Activated naive CD8-positive, alpha-beta T cell (primary cell): ENCODE results near the gene C6orf89.

Experiments
- H3K27ac Mint-ChIP-seq: one replicate; pipeline ENCODE4 v1.8.0; 2021; ENCODE audit warnings: mixed read lengths
- H3K27me3 Mint-ChIP-seq: one replicate; pipeline ENCODE4 v1.8.0; 2021; ENCODE audit warnings: mixed read lengths
- H3K36me3 Mint-ChIP-seq: one replicate; pipeline ENCODE4 v1.8.0; 2021; ENCODE audit warnings: mixed read lengths
- H3K4me1 Mint-ChIP-seq: one replicate; pipeline ENCODE4 v1.8.0; 2021; ENCODE audit warnings: low read depth, mixed read lengths
- H3K4me3 Mint-ChIP-seq: one replicate; pipeline ENCODE4 v1.8.0; 2021; ENCODE audit warnings: mild to moderate bottlenecking, mixed read lengths
- H3K9me3 Mint-ChIP-seq: one replicate; pipeline ENCODE4 v1.8.0; 2021; ENCODE audit warnings: low read depth, mixed read lengths

Gene C6orf89

DNA sequence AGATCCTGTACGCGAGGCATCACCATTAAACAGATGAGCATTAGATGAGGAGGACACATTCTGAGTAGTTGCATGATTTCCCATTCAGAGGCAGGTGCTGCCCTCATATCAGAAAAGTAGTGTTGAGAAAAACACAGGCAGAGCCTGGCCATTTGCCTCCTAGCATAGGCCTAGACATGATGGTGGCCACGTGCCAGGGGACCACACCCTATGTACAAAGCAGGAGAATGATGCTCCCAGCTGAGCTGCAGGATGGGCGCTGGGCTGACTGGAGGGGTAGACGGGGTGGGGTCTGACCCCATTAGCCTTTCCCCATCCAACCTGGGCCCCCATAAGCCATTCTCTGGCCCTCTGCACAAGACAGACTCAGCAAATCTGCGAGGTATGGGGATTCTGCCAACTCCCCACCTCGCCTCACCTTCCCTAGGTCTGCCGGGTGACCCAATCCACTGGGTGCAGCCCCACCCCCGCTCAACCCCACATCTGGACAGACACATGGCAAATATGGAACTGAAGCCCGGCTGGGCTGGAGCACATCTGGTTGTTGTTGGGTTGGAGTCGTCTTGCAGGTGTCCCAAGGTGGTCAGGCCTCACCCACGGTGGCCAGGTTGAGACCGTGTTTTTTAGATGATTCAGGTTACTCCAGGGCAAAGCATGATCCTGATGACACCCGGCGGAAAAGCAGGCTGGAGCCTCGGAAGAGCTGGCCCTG, 82.7 kb downstream of the C6orf89 start:
- no peak overlapping the region for H3K4me3 Mint-ChIP-seq
- no peaks in the 10 kb centered on the region for H3K9me3 Mint-ChIP-seq
- H3K27ac Mint-ChIP-seq: peak overlapping the region; percentile 28
- H3K27me3 Mint-ChIP-seq: no peaks in the 10 kb centered on the region
- H3K36me3 Mint-ChIP-seq: peaks cover 3% of the 10 kb centered on the region
- H3K4me1 Mint-ChIP-seq: peaks cover 22% of the 10 kb centered on the region

DNA sequence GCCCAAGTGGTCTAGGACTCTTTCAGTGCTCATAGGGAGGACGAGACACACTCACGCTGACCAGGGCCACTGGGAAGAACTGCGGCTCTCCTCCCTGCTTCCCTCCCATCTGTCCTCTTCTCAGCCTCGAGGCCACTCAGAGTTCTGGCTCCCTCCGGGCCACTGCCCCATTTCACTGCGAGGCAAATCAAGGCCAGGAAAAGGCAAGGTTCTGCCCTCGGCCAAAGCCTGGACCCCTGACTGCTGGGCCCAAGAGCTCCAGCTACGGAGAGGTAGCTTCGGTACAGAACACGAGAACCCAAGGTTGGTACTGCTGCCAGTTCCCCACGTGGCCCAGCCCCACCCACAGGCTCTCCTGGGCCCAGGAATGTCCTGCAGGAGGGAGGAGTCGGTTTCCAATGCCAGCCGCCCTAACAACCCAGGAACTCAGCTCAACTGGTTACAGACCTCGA, 83.5 kb downstream of the C6orf89 start:
- no peaks in the 10 kb centered on the region for H3K9me3 Mint-ChIP-seq
- peaks cover 14% of the 10 kb centered on the region for H3K4me1 Mint-ChIP-seq
- no peak overlapping the region for H3K4me3 Mint-ChIP-seq
- H3K27me3 Mint-ChIP-seq: no peaks in the 10 kb centered on the region
- H3K27ac Mint-ChIP-seq: no peak overlapping the region
- peaks cover 3% of the 10 kb centered on the region for H3K36me3 Mint-ChIP-seq

DNA sequence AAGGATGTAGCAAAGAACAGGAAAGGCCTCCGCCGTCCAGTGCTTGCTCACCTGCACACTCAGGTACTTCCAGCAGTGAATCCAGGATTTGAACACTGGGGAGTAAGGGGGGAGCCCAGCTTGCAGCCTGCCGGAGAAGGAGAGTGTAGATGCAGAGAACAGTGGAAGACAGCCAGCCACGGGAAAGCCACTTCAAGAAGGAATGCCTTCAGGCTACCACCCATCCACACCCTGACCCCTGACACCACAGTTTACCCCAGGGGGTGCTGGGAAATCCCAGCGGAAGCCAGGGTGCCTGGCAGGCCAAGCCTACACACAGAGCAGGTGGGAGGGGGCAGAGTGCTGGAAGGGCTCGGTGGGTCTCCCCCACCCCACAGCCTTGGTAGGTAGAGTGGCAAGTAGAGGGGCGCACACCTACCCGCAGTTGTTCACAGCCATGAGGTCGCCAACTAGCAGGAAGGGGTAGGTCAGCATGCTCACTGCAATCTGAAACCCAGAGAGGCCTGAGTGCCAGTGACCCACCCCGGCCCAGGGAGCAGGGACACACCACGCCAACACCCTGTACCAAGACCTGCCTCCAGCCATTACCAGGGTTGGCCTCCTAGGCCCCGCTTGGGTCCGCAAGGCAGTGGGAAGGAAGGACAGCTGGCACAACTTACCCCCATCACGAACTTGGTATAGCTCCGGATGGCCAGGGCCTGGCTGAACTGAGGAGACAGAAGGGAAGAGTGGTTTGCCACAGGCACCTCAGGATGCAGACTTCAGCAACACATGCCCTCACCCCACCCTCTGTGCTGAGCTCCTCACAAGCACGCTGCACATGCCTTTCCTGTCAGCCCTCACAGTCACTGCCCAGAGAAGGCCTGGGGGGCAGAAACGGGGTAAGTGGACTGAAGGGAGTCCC, 84.5 kb downstream of the C6orf89 start:
- Mint-ChIP-seq H3K27me3 (no peaks in the 10 kb centered on the region), H3K36me3 (peaks cover 3% of the 10 kb centered on the region), H3K27ac (no peak overlapping the region), H3K9me3 (no peaks in the 10 kb centered on the region), H3K4me1 (peaks cover 6% of the 10 kb centered on the region), H3K4me3 (no peak overlapping the region)

DNA sequence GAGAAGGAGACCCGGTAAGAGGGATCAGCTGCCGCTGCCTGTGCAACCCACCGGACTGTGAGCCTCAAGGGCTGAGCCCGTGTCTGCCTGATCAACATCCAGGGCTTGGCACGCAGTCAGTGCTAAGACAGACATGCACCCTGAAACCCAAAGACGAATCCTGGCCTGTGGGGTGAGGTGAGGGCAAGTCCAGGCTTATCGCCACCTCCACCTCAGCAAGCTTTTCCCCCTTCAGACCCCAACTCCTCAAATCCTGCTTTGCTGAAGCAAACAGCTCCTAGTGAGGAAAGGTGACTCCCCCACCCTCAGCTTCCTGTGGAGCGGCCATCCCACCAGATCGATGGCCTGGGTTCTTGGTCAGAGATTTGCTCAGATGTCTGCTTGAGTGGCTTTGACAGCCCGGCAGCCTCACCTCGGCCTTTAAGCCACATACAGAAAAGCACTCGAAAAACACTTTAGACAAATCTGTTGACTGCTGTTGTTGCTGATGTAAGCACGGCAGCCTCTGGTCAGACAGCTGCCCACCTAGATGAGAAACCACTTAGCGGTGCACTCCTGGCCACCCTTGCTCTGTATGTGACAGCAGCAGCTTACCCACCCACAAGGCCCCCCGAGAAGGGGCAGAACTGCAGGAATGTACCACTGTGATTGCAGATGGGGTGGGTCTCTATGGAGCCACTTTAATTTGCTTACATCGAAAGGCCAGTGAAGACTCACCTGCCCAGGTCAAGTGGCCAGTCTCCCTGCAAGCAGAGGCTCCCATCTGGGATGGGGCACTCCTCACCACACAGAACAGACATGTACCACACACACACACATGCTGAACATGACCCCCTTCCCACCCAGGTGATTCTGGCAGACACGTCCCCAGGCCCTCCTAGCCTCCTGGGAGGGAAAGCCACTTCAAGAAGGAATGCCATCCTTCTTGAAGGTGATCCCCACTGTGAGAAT, 85.4 kb downstream of the C6orf89 start:
- H3K4me3 Mint-ChIP-seq: no peak overlapping the region
- peaks cover under 1% of the 10 kb centered on the region for H3K4me1 Mint-ChIP-seq
- no peaks in the 10 kb centered on the region for H3K27me3 Mint-ChIP-seq
- no peak overlapping the region for H3K27ac Mint-ChIP-seq
- peaks cover 3% of the 10 kb centered on the region for H3K36me3 Mint-ChIP-seq
- no peaks in the 10 kb centered on the region for H3K9me3 Mint-ChIP-seq

DNA sequence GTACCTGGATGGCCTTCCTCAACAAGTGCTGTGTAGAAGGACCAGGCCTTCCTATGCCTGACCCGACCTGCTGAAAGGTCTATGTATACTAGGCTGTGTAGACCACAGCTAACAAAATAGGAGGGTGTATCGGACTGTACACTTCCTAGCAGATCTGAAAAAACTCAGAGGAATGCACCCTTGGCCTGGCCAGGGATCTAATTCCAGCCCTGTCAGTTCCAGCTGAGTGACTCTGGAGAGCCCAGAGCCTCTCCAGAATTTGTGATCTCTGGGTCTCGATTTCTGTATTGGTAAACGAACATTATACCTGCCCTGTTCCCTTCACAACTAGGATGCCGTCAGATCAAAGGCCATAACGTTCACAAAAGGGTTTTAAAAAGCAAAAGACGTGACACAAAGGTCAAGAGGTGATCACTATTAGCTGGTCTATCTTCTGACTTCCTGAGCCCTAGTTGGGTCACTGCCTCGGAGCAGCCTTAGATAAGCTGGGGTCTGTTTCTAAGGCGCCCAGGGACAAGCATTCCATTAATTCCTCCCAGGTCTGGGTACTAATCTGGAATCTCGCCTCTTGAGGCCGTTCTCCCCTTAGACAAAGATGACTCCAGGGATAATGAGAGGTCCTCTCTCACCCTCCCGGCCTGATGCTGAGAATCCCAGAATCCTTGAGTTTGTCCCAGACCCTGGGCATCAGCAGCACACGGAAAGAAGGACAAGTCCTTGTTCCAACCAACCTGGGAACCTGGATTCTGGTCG, 86.3 kb downstream of the C6orf89 start:
- Mint-ChIP-seq H3K27me3 (no peaks in the 10 kb centered on the region), H3K9me3 (no peaks in the 10 kb centered on the region), H3K4me3 (no peak overlapping the region), H3K4me1 (no peaks in the 10 kb centered on the region), H3K36me3 (peaks cover 3% of the 10 kb centered on the region), H3K27ac (no peak overlapping the region)

DNA sequence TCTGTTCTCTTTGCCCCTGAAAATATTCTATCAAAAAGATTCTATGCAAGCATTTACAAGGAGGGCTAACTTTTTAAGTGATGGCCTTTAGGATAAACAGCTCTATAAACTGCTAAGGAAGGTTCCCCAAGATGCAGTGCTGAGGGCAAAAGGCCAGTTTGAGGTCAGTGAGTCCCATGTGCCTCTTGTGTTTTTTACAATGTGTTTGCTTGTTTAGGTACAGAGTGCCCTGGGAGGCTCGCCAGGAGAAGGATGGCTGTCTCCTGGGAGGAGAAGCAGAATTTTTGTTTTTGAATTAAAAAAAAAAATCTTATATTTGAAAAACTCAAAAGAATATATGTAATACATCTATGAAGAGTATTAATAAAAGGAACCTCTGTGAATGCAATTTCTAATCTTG, 87.4 kb downstream of the C6orf89 start:
- Mint-ChIP-seq H3K9me3 (no peaks in the 10 kb centered on the region), H3K4me1 (no peaks in the 10 kb centered on the region), H3K27me3 (no peaks in the 10 kb centered on the region), H3K36me3 (peaks cover 3% of the 10 kb centered on the region), H3K27ac (no peak overlapping the region), H3K4me3 (no peak overlapping the region)

DNA sequence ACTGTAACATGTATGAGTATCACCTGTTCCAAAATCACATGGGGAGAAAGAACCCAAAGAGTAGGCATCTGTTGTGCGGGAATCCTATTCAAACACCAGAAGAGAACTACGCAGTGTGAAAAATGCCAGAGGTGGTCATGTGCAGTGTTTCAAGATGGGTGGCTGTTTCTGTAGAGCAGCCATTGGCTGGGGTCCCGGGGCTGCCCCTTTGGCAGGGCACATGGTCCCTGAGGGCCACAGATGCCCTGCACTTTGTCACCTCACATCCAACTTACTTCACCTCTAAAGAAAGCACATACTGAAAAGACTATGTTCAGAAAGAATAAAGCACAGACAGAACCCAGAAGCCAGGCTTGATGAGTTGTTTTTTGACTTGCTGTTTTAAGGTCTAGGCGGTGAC, 87.9 kb downstream of the C6orf89 start:
- Mint-ChIP-seq H3K36me3 (peaks cover 3% of the 10 kb centered on the region), H3K27me3 (no peaks in the 10 kb centered on the region), H3K4me3 (no peak overlapping the region), H3K27ac (no peak overlapping the region), H3K4me1 (no peaks in the 10 kb centered on the region), H3K9me3 (no peaks in the 10 kb centered on the region)

DNA sequence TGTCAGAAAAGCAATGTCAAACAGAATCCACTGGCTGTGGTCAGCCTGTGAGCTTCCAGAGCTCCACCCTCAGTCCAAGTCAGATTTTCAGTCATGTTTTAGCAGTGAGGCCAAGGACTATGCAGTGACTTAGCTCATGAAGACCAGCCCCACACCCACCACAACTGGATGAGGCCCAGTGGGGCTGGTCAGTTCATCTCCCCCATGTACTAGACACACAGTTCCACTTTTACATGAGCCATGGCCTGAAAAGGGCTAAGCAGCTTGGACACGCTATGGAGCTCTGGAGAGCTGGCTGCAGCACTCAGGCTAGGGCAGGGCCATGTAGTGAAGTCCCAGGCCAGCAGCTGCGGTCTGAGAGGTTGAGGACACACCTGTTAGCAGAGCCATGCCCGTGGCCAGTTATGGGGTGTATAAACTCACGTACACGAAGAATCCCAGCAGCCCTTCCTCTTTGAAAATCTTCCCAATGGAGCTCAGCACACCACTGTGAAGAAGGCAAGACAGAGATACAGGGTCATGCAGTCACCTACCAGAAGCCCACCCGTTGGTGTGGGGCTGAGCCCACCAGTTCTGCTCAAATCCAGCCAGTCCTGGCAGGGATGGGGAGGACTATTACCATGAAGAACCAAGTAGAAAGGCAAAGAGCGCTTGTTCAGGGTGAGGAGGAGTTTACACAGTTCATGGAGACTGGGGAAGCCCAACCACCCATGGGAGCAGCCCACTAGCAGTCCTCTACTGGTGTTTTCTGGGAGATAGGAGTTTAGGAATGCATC, 89.7 kb downstream of the C6orf89 start:
- no peaks in the 10 kb centered on the region for H3K36me3 Mint-ChIP-seq
- H3K4me1 Mint-ChIP-seq: peaks cover 13% of the 10 kb centered on the region
- H3K27ac Mint-ChIP-seq: no peak overlapping the region
- no peaks in the 10 kb centered on the region for H3K9me3 Mint-ChIP-seq
- H3K4me3 Mint-ChIP-seq: no peak overlapping the region
- H3K27me3 Mint-ChIP-seq: no peaks in the 10 kb centered on the region

DNA sequence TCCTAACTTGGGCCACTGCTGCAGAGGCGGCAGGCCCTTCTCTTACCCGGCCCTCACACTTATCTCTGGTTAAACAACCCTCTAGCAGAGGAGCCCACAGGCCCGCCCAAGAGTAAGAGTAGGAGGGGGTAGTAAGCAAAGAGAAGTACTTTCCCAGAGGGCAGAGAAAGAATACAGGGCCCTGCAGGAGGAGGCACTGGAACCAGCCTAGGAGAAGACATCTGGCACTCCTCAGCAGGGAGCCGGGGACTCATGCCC, 90.2 kb downstream of the C6orf89 start:
- H3K27me3 Mint-ChIP-seq: no peaks in the 10 kb centered on the region
- no peak overlapping the region for H3K4me3 Mint-ChIP-seq
- peaks cover 18% of the 10 kb centered on the region for H3K4me1 Mint-ChIP-seq
- H3K36me3 Mint-ChIP-seq: no peaks in the 10 kb centered on the region
- H3K27ac Mint-ChIP-seq: no peak overlapping the region
- no peaks in the 10 kb centered on the region for H3K9me3 Mint-ChIP-seq

DNA sequence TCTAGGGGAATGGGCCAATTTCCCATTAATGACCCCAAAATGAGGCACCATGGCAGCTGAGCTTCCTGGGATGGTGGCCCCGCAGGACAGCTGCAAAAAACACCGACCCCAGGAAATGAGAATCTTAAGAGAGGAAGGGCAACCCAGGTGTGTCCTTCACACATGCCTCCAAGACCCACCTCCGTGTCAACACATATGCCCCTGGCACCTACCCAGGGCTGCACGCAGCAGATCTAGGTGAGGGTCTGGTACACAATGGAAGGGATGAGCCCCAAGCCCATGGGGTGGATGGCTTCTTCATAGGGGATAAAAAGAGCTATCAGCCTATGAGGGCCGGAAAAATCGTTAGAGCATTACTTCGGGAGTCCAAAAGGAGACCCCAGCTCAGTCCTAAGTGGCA, 90.8 kb downstream of the C6orf89 start:
- Mint-ChIP-seq H3K4me1 (peaks cover 22% of the 10 kb centered on the region), H3K27me3 (no peaks in the 10 kb centered on the region), H3K36me3 (no peaks in the 10 kb centered on the region), H3K9me3 (no peaks in the 10 kb centered on the region), H3K4me3 (no peak overlapping the region), H3K27ac (no peak overlapping the region)

DNA sequence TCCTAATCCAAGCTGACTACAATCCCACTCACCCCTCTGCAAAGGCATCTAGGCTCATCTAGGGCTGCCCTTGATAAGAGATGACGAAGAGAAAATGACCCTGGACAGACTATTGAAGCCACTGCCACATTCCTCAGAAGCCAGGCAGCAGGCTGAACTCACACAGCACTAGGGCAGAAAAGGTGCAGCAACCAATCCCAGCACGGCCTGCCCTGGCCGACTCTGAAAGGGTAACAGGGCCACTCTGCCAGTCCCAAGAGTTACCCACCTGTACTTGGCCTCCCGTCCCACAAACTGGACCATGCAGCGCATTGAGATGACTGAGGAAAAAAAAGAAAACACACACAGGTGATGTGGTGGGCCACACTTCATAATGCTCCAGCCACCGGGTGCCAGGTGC, 91.2 kb downstream of the C6orf89 start:
- Mint-ChIP-seq H3K27ac (no peak overlapping the region), H3K9me3 (no peaks in the 10 kb centered on the region)

DNA sequence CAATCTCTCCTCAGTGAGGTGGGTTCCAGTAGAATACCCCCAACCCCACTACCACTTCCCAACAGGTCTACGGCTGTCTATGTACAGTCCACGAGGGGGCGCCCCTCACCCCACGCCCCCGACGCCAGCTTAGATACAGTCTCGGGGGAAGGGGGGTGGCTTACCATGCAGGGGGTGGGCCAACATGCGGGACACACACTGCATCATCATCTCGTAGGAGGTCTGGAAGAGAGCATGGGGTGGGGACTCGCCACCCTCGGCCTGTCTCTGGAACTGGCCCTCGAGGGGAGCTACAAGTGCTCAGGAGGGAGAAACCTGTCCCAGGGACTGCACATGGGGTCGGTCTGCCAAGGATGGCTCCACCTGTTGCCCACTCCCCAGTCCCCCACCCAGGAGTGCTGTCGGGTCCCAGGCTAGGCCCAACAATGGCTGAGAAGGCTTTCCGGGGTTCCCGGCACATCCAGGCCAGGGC, 91.8 kb downstream of the C6orf89 start:
- Mint-ChIP-seq H3K27ac (no peak overlapping the region), H3K4me3 (no peak overlapping the region), H3K36me3 (no peaks in the 10 kb centered on the region), H3K4me1 (peaks cover 30% of the 10 kb centered on the region), H3K27me3 (no peaks in the 10 kb centered on the region), H3K9me3 (no peaks in the 10 kb centered on the region)

More for the DNA sequence above, 91.2 kb downstream of the C6orf89 start:
- H3K4me3 Mint-ChIP-seq: no peak overlapping the region
- H3K36me3 Mint-ChIP-seq: no peaks in the 10 kb centered on the region
- no peaks in the 10 kb centered on the region for H3K27me3 Mint-ChIP-seq
- peaks cover 26% of the 10 kb centered on the region for H3K4me1 Mint-ChIP-seq
